Heart left ventricle (tissue), 16 donors: ENCODE data around the gene GPRIN2. TPM values are rescaled to one million over a fixed set of nuclear protein-coding genes. Genes with fewer than 3 reads are reported as not detected.

Source experiments
- ATAC-seq, 4 donors: fragments of 200-7000 bp; cut with Tn5 transposase; one replicate each; pipeline ENCODE4 v1.9.1; 2020 to 2022; ENCODE audit warnings: moderate library complexity in 4 of 4, mild to moderate bottlenecking in 3 of 4, moderate number of reproducible peaks in 1 of 4
- DNase-seq, 5 donors: peaks; one replicate each; pipeline ENCODE4 v3.0.0-alpha.2; 2020
- H3K27ac ChIP-seq, 12 donors: fragments of 200-600 bp; sonication (generic) in 4 of 12; one replicate each; pipeline versions ENCODE4 v1.5.0 to v1.8.0; 2016 to 2022; ENCODE audit warnings: mild to moderate bottlenecking in 2 of 12
- H3K27me3 ChIP-seq, 9 donors: fragments of 200-600 bp; sonication (generic) in 2 of 9; one replicate each; pipeline versions ENCODE4 v1.5.1 to v1.8.0; 2016 to 2022; ENCODE audit warnings: mild to moderate bottlenecking in 3 of 9
- H3K36me3 ChIP-seq, 9 donors: fragments of 200-600 bp; sonication (generic) in 2 of 9; one replicate each; pipeline versions ENCODE4 v1.5.0 to v1.8.0; 2018 to 2022; ENCODE audit warnings: mild to moderate bottlenecking in 2 of 9
- H3K4me1 ChIP-seq, 12 donors: fragments of 200-600 bp; sonication (generic) in 4 of 12; one replicate each; pipeline versions ENCODE4 v1.5.0 to v1.8.0; 2016 to 2022; ENCODE audit warnings: mild to moderate bottlenecking in 3 of 12
- H3K4me3 ChIP-seq, 12 donors: fragments of 200-600 bp; sonication (generic) in 4 of 12; one replicate each; pipeline versions ENCODE4 v1.5.0 to v1.8.0; 2017 to 2022; ENCODE audit warnings: mild to moderate bottlenecking in 9 of 12, moderate library complexity in 4 of 12
- H3K9me3 ChIP-seq, 12 donors: fragments of 200-600 bp; sonication (generic) in 4 of 12; one replicate each; pipeline versions ENCODE4 v1.5.0 to v1.8.0; 2016 to 2022; ENCODE audit warnings: mild to moderate bottlenecking in 1 of 12
- CTCF ChIP-seq, 12 donors: fragments of 200-600 bp; sonication (generic) in 4 of 12; IDR thresholded peaks; one replicate each; pipeline versions ENCODE4 v1.5.0 to v1.8.0; 2018 to 2022; ENCODE audit warnings: antibody characterized with exemption in 12 of 12, mild to moderate bottlenecking in 5 of 12
- POLR2A ChIP-seq, 2 donors: fragments of 450-650 bp; IDR thresholded peaks; one replicate each; pipeline ENCODE4 v1.6.1; 2017; ENCODE audit warnings: antibody characterized with exemption in 2 of 2, mild to moderate bottlenecking in 2 of 2, moderate library complexity in 2 of 2
- WGBS, 4 donors: extraction: QIAGEN DNeasy Blood & Tissue Kit in 2 of 4; methylation state at CpG; one replicate each; pipeline versions ENCODE4 v1.1.5 to v1.1.7; 2013 to 2018; 5-methylcytosine and 5-hydroxymethylcytosine counted together
- intact Hi-C, 10 donors: fragments of 100-400 bp; cut with DNase I; formaldehyde crosslinking; loops; one replicate each; pipeline versions ENCODE4 v1.11.1 to v1.14.2; 2022
- polyA plus RNA-seq, 2 donors: library from polyadenylated mRNA; stranded (reverse); fragments of 200-250 nt; gene quantifications; one replicate each; pipeline ENCODE4 v1.2.3, GENCODE V29; 2013
- total RNA-seq, 9 donors: library from RNA; depleted of rRNA in 2 of 9; stranded (reverse); fragments of >200 nt in 2 of 9; fragmentation: NEBNext Ultra II Directional in 3 of 9; extraction: Animal tissue kit (Norgen Biotek cat#: 25700) in 3 of 9; gene quantifications; one replicate each; pipeline versions ENCODE4 v1.1.0 to v1.2.4, GENCODE V29; 2016 to 2023
- donor health status: ischemic (EF 13 %, LVEDD 7.1; RV severe dilation, severe dysfunction).
- donor health status: healthy with polysubstance abuse.
- donor health status: DM: no; HTN: yes; CAD: no.
- donor health status: DM: no; HTN: no; CAD: no.
- donor health status: ischemic (EF 25% LVEDD 6.9; RV normal size, moderate dysfunction).
- donor health status: ischemic (EF 25% LVEDD 5.7; RV mildly dilated, moderate dysfunction).
- donor health status: healthy.
- donor health status: DM: yes; HTN: yes; CAD: no.
- donor health status: ischemic (EF 35%, LVEDD 5.7; RV mildly dilated, moderate dysfunction).
- donor health status: nonischemic (EF 11% LVEDD 7.7; RV severe dilation, severe dysfunction).
- donor health status: DM: yes; HTN: yes; CAD: no.
- donor health status: PGD.
- donor health status: ischemic (EF 29% LVEDD 5.4; RV normal size, mild dysfunction).
- donor health status: nonischemic (EF 23%, LVEDD 6.1; RV moderate dilation, normal function).

Gene GPRIN2
- total and polyA plus RNA-seq, 11 donors, result 0.50 TPM; not detected in 10

DNA sequence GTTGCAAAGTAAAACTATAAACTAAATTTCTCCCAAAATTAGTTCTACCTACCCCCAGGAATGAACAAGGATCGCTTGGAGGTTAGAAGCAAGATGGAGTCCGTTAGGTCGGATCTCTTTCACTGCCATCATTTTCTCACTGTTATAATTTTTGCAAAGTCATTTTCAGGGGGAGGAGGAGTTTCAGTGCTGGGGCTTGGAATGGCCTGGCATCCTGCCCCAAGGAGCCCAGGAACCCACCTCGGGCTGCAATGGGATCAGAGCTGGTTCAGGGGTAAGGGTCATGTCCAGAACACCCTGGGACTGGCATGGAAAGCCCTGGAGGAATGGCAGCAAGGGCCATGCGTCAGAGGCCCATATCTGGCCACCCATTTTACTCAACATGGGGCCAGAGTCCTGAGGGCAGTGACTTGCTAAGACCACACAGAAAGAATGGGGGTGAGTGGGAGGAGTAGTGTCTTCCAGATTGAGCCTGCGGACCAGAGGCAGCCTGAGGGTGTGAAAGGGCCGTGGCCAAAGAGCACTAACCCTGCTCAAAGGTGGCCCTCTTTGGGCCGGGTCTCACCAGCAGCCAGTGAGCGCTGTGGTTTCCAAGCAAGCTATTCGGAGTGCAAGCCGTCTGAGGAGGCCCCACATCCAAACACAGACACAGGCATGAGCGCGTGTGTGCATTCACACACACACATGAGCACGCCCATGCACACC is 31.8 kb downstream of the GPRIN2 start:
- WGBS, 4 donors, result 86 to 89% (median 87%) methylated on average over 14 of the region's 14 CpGs
- intact Hi-C loops, result no loop called here
- TF ChIP-seq POLR2A (IDR thresholded peaks at IDR 0.05), result no peak
- no peak for TF ChIP-seq CTCF (IDR thresholded peaks at IDR 0.05)
- H3K4me1 ChIP-seq, result peaks cover 0 to 7% (median 0%) of the 10 kb centered on the region in 12 donors
- no peaks in the 10 kb centered on the region for H3K36me3 ChIP-seq
- peak in 2 of 4 donors; percentile 3 to 7 for ATAC-seq
- peak in 3 of 5 donors; percentile 21 to 61 (median 25) for DNase-seq
- H3K27ac ChIP-seq, result no peak overlapping the region
- H3K9me3 ChIP-seq, result no peaks in the 10 kb centered on the region
- no peak overlapping the region for H3K4me3 ChIP-seq
- peaks cover 0 to 31% (median 4%) of the 10 kb centered on the region in 9 donors for H3K27me3 ChIP-seq

DNA sequence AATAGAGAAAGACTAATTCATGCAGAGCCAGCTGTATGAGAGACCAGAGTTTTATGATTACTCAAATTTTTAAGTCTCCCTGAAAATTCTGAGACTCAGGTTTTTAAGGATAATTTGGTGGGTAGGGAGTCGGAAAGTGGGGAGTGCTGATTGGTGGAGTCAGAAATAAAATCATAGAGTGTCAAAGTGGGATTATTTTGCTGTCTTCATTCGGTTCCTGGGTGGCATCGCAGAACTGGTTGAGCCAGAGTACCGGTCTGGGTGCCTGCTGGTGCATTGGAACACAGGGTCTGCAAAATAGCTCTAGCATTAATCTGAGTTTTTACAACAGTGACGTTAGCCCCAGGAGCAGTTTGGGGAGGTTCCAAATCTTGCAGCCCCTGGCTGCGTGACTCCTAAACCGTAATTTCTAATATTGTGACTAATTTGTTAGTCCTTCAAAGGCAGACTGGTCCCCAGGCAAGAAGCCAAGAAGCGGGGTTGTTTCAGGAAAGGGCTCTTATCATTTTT is 32.4 kb downstream of the GPRIN2 start:
- H3K9me3 ChIP-seq, result no peaks in the 10 kb centered on the region
- H3K36me3 ChIP-seq, result no peaks in the 10 kb centered on the region
- no peak for ATAC-seq
- intact Hi-C loops, result no loop called here
- no peak overlapping the region for H3K4me3 ChIP-seq
- no peak for TF ChIP-seq POLR2A (IDR thresholded peaks at IDR 0.05)
- TF ChIP-seq CTCF (IDR thresholded peaks at IDR 0.05), result no peak
- 71 to 81% (median 74%) methylated on average over 8 of the region's 8 CpGs for WGBS, 4 donors
- H3K4me1 ChIP-seq, result peaks cover 0 to 7% (median 0%) of the 10 kb centered on the region in 12 donors
- peaks cover 0 to 31% (median 4%) of the 10 kb centered on the region in 9 donors for H3K27me3 ChIP-seq
- DNase-seq, result peak in 2 of 5 donors; percentile 21 to 25
- H3K27ac ChIP-seq, result no peak overlapping the region

DNA sequence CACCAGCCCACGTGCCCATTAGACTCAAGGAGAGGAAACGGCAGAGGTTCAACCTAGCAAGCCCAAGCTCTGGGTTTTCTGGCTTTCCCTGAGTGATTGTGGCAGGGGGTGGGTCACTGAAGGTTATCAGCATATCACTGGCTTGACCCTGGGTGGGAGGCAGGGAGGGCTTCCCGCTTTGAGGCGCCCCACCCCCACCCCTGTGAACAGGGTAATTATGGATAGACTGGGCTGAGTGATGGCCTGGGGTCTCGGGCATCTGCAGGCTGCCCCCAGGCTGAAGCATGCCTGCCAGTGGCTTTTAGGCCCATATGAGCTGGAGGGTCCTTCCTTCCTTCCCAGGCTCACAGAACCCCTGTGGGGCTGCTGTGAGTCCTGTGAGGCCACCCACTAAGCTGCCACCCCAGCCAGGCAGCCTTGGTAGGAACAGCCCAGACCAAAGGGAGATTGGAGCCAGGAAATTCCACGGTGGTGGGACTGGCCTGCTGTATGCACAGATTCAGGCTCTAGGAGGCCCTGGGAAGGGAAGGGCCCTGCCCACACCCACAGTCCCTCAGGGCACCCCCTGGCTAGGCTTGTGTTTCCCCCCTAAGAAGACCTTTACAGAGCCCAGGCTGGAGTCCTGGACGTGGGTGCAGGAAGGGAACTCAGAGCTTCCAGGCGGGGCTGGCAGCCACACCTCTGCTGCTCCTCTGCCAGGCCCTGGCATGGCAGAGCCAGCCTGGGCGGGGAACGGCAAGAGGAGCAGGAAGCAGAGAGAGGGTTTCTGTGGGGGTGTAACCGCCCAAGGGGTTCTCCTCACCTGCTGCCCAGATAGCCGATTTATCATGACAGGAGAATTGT is 33.1 kb downstream of the GPRIN2 start:
- Histone ChIP-seq H3K4me3 (no peak overlapping the region), H3K27me3 (peaks cover 0 to 29% (median 4%) of the 10 kb centered on the region in 9 donors), H3K4me1 (peaks cover 0 to 7% (median 0%) of the 10 kb centered on the region in 12 donors), H3K27ac (no peak overlapping the region), H3K9me3 (no peaks in the 10 kb centered on the region), H3K36me3 (no peaks in the 10 kb centered on the region)
- ATAC-seq, result peak; percentile 29 to 52 (median 34)
- peak in 3 of 5 donors; percentile 42 to 60 (median 47) for DNase-seq
- WGBS, 4 donors, result 54 to 63% (median 57%) methylated on average over 12 of the region's 12 CpGs
- intact Hi-C loops, result no loop called here
- TF ChIP-seq CTCF (IDR thresholded peaks at IDR 0.05), result no peak
- no peak for TF ChIP-seq POLR2A (IDR thresholded peaks at IDR 0.05)
